ENCODE data around the gene GRID2IP.
"Not testable (repeated sequence)": the region's sequence is repeated elsewhere in the genome, so short reads cannot be mapped to it uniquely, and the experiment has no call there.

DNA sequence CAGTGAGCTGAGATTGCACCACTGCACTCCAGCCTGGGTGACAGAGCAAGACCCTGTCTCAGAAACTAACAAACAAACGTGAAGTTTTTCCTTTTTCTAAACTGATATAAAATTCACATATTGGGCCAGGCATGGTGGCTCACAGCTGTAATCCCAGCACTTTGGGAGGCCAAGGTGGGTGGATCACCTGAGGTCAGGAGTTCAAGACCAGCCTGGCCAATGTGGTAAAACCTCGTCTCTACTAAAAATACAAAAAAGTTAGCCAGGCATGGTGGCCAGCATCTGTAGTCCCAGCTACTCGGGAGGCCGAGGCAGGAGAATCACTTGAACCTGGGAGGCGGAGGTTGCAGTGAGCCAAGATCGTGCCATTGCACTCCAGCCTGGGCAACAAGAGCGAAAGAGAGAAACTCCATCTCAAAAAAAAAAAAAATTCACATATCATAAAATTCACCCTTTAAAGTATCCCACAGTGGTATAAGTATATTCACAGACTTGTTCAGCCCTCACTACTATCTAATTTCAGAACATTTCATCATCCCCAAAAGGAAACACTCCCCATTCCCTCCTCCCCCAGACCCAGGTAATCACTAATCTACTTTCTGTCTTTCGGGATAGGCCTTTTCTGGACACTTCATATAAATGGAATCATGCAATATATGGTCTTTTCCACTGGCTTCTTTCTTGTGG lies 34.6 kb upstream of the GRID2IP start:
- TF ChIP-seq CTCF (IDR thresholded peaks at IDR 0.05; ENCODE audit: control extremely low read depth in 1 of 3, insufficient read depth in 1 of 3, low read depth in 1 of 3, low read length in 3 of 3); RAD21 (IDR thresholded peaks at IDR 0.05 in 1 of 2, conservative IDR thresholded peaks at IDR 0.05 in 1 of 2; ENCODE audit: low read depth in 2 of 2, low read length in 2 of 2): not testable (repeated sequence)
